Nephron (organoid): Measurements from ENCODE around the gene CSTF3.

ENCODE experiments used
- H3K27ac Mint-ChIP-seq, 3 experiments: 2 replicates each; pipeline ENCODE4 v1.8.0; 2020; ENCODE audit warnings: mixed read lengths in 3 of 3, mild to moderate bottlenecking in 2 of 3, moderate library complexity in 1 of 3
- H3K27me3 Mint-ChIP-seq: 2 replicates; pipeline ENCODE4 v1.8.0; 2021; ENCODE audit warnings: low read depth, mild to moderate bottlenecking, moderate library complexity, mixed read lengths
- H3K36me3 Mint-ChIP-seq: 2 replicates; pipeline ENCODE4 v1.8.0; 2020; ENCODE audit warnings: low read depth, mixed read lengths
- H3K4me1 Mint-ChIP-seq: 2 replicates; pipeline ENCODE4 v1.8.0; 2020; ENCODE audit warnings: mixed read lengths
- H3K4me3 Mint-ChIP-seq, 3 experiments: 2 replicates each; pipeline ENCODE4 v1.8.0; 2020; ENCODE audit warnings: mild to moderate bottlenecking in 3 of 3, mixed read lengths in 3 of 3, moderate library complexity in 2 of 3
- H3K9me3 Mint-ChIP-seq: 2 replicates; pipeline ENCODE4 v1.8.0; 2020; ENCODE audit warnings: mixed read lengths
- TF ChIP-seq, protein P1 (sequence below), 3 experiments: fragments of 200-600 bp; sonication (generic); IDR thresholded peaks; one replicate each; pipeline ENCODE4 v1.5.0; 2021; ENCODE audit warnings: antibody characterized with exemption in 3 of 3; ENCODE audit not compliant: unreplicated experiment in 3 of 3

Gene CSTF3

DNA sequence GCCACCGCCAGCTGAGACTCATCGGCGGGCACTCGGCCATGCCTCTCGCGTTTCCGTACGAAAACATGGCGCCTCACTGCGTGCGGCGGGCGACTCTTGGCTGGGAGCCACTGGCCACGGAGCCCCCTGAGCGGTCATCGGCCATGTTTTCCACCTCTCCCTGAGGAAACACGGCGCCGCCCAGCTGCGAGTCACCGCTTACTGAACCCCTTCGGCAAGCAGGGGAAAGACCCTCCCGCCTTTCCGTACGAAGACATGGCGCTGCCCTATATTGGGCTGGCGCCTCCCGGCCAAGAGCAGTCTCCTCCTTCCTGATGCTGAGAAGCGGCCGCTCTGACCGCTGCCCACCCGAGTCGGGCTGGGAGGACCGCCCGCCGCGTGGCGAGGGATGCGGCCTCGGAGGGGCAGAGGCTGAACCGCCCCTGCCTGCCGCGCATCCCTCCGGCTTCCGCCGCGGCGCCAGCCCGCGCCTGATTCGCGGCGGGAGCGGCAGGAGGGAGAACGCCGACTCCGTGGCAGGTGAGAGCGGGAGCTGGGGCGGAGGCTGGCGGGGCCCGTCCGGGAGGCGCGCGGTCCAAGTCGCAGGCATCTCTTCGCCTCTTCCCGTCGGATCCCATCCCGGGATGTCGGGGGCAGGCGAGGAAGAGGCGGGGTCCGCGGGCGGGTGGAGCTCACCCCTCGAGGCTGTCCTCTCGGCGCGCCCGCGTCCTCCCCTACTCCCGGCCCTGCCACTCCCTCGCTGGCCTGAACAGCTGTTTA is 121.8 kb downstream of the CSTF3 start, which contains the start of gene TCP11L1:
Gene TCP11L1 (plus strand): TSS at position 299 of the 759 bp plus-strand sequence. CDS start 4,202 bp downstream, outside the sequence.
- no peaks in the 10 kb centered on the region for H3K9me3 Mint-ChIP-seq
- H3K27me3 Mint-ChIP-seq, result no peaks in the 10 kb centered on the region
- TF ChIP-seq, protein P1, sequence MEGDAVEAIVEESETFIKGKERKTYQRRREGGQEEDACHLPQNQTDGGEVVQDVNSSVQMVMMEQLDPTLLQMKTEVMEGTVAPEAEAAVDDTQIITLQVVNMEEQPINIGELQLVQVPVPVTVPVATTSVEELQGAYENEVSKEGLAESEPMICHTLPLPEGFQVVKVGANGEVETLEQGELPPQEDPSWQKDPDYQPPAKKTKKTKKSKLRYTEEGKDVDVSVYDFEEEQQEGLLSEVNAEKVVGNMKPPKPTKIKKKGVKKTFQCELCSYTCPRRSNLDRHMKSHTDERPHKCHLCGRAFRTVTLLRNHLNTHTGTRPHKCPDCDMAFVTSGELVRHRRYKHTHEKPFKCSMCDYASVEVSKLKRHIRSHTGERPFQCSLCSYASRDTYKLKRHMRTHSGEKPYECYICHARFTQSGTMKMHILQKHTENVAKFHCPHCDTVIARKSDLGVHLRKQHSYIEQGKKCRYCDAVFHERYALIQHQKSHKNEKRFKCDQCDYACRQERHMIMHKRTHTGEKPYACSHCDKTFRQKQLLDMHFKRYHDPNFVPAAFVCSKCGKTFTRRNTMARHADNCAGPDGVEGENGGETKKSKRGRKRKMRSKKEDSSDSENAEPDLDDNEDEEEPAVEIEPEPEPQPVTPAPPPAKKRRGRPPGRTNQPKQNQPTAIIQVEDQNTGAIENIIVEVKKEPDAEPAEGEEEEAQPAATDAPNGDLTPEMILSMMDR (IDR thresholded peaks at IDR 0.05; ENCODE audit: unreplicated experiment in 3 of 3), result no peak
- H3K27ac Mint-ChIP-seq, result peak within 1 kb of the TSS; percentile 98 to 100 (median 99)
- peaks cover 15% of the 10 kb centered on the region for H3K36me3 Mint-ChIP-seq
- peaks cover 11% of the 10 kb centered on the region for H3K4me1 Mint-ChIP-seq
- H3K4me3 Mint-ChIP-seq, result peak within 1 kb of the TSS; percentile 93 to 97 (median 95)

DNA sequence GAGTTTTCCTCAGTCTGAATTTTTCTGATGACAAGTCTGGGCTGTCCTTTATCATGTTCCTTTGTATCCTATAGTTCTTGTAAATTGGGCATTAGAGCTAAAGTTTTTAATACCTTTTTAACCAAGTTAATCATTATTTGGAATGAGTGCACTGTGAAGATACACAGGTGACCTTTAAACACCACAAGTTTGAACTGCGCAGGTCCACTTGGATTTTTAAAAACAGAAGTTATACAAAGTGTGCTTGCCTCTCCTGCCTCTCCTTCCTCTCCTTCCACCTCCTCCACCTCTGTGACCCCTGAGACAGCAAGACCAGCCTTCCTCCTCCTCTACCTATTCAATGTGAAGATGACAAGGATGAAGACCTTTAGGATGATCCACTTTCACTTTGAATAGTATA is 126.3 kb downstream of the CSTF3 start:
- Mint-ChIP-seq H3K4me3 (no peak overlapping the region), H3K27me3 (no peaks in the 10 kb centered on the region), H3K36me3 (peaks cover 4% of the 10 kb centered on the region)

More for the DNA sequence above, 126.3 kb downstream of the CSTF3 start:
- Mint-ChIP-seq H3K27ac (peak overlapping the region; percentile 18 to 86 (median 20)), H3K4me1 (peaks cover 4% of the 10 kb centered on the region), H3K9me3 (no peaks in the 10 kb centered on the region)
- TF ChIP-seq, protein P1 (IDR thresholded peaks at IDR 0.05; ENCODE audit: unreplicated experiment in 3 of 3), result no peak
